Fibroblast of skin of left biceps (primary cell): ENCODE data around the gene PGC.

Source experiments
- DNase-seq, 2 experiments: peaks; one replicate each; pipeline ENCODE4 v3.0.0-alpha.2; 2013; ENCODE audit warnings: low read depth in 2 of 2

Gene PGC

GRCh38 chr6:41746107-41746506, 1.1 kb downstream of the PGC start:
- no peak for DNase-seq

- DNase-seq, result no peak
Observed at GRCh38 chr6:41744236-41744787, 2.9 kb downstream of the PGC start.

DNA sequence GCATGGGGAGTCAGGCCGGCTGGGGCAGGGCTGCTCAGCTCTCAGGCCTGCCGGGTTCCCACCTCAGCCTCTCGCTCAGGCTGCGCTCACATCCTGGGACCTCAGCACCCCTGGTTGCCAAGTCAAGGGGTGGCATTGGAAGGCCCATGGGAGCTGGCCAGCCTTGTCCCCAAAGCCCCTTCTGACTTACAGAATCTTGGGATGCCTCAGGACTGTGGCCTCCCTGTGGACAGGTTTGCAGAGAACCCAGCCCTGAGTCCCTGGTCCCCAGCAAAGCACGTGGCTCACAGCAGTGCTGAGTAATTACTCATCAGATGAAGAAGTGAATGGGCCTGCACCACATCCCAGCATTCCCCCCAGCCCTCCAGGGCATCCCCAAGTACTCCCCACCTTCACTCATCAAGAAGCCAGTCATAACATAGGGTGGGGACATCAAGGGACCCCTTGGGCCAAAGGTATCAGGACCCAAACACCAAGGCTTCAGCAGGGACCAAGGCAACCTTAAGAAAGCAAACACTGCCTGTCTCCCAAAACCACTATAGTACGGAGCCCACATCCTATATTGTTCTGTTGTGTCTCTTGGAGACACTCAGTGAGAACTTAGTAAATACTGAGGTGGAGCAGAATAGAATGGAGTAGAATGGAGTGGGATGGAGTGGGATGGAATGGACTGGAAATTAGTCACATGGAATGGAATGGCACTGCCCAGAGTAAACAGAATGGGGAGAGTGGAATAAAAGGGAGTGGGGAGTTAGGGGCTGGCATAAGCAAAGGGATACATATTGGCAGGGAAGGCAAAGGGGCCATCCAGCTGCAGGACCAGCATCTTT, 3.6 kb downstream of the PGC start:
- no peak for DNase-seq

DNA sequence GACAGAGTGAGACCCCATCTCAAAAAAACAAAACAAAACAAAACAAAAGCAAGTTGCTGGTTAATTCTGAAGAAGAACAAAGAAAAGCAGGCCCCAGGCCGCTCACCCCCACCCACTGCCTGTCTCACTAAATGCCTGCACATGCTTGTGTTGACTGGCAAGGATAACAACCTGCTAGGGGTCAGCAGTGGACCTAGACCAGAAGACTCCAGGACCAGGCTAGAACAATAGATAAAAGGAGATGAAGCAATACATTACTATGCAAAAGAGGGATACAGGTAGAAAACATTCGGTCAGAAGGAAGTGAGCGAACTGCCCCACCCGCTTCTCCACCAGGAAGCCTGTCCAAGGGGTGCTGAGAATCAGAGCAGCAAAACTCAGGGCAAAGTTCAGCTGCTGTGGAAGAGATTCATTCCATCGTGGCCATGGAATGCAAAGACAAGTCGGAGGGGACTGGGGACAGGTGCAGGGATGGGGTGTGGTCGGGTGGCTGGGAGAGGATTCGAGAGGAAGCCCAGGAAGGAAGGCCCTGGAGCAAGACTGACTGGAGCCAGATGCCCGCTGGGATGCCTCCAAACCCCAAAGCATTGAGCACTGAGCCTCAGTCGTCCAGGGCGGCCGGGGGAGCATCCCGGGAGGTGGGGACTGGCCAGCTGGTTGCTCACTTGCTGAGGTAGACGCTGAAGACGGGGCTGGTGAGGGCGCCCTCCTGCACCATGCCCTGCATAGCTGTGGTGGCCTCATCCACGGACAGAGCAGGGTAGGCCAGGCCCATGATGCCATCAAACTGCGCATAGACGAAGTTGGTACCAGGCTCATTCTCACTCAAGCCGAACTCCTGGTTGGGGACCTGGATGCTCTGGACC, 5.3 kb downstream of the PGC start:
- no peak for DNase-seq

DNA sequence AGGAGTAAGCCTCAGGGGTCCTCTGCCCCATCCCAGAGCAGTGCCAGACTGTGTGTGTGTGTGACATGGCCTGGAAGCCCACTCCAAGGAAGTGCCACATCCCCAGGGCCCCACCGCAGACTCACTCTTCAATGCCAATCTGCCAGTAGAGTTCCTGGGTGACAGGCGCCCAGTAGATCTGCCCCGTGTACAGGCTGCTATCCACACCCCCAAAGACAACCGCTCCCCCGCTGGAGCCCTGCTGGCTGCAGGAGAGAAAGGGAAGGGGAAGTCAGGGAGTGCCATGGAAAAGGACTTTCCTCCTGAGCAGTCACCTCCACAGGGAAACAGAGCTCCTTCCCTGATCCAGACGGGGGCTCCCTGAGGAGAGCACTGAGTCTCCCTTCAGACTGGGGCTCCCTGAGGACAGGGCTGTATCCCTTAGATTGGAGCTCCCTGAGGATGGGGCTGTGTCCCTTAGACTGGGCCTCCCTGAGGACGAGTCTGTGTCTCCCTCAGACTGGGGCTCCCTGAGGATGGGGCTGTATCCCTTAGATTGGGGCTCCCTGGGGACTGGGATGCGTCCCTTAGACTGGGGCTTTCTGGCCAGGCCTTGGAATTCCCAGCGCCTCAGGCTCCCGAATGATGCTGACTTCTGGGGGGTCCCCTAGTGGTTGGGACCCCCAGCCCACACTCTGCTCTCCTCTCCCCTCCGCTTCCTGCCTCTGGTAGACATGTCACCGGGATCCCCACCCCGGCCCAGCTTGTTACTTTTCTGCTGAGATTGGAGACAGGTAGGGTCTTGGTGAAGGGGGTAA, 6.6 kb downstream of the PGC start:
- DNase-seq, result no peak

GRCh38 chr6:41739041-41739440, 8.2 kb downstream of the PGC start:
- no peak for DNase-seq

- no peak for DNase-seq
Observed at GRCh38 chr6:41737591-41738130, 9.5 kb downstream of the PGC start.

DNA sequence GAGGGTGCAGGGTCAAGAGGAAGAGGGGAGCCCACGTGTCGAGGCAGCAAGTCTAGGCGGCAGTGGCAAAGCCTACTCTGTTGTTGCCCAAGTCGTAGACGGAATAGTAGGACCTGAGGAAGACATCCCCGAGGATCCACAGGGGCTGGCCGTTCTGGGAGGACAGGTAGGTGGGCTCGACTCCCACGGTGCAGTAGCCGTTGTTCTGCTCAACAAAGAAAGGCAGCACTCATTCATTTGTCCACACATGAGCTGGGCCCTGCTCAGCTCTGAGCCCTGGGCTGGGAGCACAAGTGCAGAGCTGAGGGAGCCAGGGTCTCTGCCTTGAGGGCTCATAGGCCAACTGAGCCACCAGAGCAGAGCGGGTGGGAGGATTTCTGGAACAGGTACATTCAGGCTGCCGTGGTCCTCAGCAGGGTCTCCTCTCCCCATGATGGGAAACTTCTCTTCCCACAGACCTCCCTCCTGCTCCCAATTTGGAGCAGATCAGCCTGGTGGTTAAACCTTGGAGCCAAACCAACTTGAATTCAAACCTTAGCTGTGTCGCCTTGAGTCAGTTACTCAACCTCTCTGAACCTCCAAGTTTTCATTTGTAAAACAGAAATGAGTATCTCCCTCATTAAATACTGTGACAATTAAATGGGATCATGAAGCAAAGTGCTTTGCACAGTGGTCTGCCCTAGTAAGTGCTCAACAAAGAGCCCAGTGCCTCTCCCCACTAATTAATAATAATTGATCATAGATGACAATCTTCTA, 10.2 kb downstream of the PGC start:
- no peak for DNase-seq

DNA sequence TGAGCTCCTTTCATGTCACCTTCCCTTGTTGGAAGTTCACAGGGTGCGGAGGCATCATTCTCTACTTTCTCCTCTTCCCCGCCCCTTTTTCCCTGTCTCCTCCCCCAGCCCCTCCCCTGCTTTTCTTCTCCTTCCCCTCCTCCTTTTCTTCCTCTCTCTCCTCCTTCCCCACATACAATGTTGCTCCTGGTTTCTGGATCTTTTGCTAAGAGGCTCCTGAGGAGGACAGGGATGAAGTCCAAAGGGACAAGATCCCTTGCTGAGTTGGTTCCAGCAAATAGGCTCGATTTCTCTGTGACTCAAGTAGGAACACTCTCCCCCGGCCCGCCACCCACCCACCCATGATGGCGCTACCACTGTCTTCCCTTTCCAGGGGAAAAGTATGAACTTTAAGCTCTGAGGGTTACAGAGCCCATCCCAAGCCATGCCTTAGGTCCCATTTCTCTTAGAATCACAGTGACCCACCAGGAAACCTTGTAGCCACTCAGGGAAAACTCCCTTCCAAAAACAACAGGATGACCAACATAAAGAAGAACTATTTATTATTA, 10.9 kb downstream of the PGC start:
- DNase-seq, result no peak

DNA sequence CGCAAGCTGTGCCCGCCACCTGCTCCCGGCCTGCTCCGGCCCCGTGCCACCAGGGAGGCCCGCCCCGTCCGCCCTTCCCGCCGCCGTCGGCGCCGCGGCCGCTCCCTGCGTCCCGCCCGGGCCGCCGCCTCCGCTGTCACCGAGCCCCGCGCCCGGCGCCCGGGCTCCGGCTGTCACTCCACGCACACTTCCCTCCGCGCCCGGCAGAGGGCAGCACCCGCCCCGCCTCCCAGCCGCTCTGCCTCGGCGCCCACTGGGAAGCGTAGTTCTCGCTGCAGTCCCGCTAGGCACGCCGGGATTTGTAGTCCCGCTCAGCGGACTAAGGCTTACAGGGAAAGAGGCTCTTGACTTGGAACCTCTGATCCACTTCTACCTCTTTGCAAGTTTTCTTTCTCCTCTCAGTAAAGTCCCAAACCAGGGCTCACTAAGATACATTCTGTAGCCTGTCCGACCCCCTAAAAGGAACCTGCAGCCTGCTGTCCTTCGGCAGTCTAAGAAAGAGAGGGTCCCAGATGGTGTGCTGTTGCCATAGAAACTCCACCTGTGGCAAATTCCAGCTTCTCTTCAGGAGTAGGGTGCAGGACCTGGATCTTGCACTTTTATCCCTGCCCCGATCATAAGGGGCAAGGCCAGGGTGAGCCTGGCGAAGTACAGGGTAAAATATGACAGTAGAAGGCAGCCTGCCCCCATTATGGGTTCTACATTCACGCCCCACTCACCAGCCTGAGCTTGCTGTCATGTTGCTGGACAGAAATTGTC, 11.6 kb downstream of the PGC start, which contains the start of gene TFEB:
Gene TFEB, minus strand, starts transcription at position 182 of the 759 bp plus-strand sequence. CDS start 44,395 bp downstream, outside the sequence.
- peak; percentile 62 to 67 for DNase-seq

DNA sequence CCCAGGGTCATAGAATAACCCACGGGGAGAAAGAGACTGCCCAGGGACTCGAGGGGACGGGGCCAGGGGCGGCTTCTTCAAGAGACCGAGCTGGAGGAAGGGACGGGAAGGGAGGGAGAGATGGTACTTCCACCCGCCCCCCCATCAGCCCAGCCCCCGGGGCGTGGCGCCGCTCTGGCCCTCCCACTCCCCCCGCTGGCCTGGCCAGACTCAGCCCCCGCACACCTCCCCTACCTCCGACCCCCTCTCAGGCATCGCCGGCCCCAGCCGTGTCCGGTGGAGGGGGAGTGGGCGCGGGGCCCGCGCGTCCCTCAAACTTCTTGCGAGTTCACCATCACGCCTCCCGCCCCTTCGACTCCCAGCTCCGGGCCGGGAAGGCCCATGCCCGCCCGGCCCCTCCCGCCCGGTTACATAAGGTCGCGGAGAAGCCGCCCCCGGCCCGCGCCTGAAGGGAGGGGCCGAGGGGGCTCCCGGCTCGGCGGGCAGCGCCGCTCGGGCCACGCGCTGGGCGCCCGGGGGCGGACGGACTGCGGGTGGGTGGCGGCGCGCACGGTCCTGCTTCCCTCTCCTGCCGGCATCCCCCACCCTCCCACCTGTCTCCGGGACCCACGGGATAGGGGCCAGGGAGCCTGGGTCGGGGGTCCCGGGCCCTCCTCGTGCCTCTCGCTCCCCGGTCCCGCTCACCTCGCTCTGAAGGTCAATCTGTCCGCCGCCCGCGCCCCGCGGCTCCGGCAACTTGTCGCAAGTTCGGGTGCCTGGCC, 12.4 kb downstream of the PGC start:
- peak; percentile 26 to 30 for DNase-seq

DNA sequence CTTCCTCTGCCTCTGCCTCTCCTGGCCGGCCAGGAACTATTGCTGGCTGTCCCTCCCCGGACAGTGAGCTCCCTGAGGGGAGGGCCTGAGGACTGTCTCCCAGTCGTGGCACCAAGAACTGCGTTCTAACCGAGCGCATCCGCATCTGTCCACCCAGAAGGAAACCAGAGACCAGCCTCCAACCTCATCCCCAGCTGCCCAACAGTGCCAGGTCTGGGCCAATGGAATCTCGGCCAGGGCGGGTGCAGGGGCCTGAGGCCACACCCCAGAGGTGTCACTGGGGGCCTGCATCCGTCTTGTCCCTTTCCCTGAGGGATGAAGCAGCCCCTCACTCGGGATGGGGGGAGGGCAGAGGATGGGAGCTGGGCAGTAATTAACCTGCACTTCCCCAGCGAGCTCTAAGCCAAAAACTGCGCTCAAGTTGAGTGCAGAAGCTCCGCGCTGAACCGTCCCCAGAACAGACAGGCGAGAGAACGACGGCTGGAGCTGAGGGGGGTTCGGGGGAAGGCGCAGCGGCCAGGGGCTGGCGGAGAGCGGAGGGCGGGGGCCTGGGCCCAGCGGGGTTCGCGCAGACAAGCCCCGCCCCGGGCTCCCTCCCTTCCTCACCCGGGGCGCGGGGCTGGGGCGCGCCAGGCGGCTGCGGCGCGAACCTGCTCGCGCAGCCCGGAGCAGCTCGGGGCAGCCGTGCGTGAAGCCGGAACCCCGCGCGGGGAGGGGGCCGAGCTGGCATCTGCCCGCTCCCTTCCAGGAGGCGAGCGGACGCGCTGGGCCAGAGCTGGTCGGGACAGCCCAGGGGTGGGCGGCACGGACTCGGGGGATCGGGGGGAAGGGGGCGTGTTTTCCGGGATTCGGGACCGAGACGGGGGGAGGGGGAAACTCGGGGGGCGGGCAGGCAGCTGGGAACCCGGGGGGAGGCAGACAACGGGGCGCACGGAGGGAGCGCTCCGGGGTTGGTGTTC, 13.2 kb downstream of the PGC start:
- peak in 1 of 2 experiments; percentile 18 for DNase-seq

- no peak for DNase-seq
Observed at GRCh38 chr6:41733360-41733706, 13.9 kb downstream of the PGC start.

DNA sequence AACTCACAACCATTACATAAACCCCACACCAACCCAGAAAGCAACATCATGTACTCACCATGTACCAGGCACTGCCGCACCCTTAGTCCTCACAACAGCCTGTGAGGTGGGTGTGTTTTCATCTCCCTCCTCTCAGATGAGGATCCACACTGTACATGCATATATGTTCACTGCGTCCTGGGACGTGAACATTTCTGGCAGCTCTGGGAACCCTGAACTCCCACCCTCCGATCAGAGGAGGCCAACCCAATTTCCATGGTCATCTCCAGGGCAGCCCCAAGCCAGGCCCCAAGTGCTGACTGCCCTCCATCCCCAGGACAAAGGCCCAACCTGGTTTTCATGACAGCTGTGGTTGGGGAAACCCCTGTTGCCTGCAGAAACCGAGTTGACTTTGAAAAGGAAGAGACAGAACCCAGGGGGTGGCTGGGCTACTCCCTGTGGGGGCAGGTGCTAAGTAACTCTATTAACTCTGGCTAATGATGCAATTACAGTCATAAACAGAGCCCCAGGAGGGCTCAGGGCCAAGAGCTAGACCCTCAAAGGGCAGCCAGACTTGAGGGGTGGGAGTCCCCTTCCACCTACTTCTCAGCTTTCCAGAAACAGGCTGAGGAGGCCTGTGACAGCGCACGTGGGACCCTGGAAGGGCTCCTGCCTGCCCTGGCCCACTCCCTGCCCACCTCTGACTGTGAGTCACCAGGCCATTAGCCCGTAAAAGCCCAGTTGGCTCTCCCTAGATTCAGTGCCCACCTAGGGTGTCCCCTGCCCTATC, 14.4 kb downstream of the PGC start:
- no peak for DNase-seq

DNA sequence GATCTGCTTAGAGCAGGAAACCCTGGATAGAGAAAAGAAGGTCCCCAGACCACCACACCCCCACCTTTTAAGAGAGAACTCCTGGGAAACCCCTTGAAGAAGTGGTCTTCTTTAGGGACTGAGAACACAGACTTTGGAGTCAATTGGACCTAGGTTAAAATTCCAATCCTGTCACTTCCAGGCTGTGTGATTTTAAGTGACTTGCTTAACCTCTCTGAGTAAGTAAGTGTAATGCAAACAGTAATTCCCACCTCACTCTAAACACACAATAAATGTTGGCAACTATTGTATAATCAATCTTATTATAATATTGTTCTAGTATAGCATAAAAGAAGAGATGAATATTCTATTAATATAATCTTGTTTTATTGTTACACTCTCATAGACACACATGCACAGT, 15.0 kb downstream of the PGC start:
- DNase-seq, result no peak

DNA sequence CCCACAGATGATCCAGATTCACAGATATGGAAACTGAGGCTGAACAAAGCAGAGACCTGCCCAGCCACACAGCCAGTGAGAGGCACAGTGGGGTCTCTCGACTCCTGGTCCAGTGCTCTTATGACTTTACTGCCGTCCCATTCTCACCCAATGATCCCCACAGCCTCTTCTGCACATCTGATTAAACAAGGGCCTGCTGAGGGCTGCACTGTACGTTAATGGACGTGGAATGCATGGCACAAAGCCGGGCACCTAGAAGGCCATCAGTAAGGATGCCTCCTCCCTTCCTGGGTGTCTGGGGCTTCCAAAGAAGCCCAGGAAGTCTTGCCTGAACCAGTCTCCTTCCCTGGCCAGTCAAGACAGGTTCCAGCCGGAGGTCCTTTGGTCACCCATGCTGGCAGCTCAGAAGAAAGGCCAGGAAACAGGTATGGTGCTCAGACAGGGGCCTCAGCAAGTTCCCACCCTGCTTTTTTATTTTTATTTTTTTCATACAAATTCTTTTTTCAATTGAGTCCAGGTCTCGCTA, 15.6 kb downstream of the PGC start:
- DNase-seq, result no peak
